Panc1 (cell line): ENCODE results near the gene PDE8B. TPM values are rescaled to one million over a fixed set of nuclear protein-coding genes. Genes with fewer than 3 reads are reported as not detected.

Experiments used
- ATAC-seq: fragments of 200-7000 bp; cut with Tn5 transposase; 2 replicates; pipeline ENCODE4 v1.9.1; 2020; ENCODE audit warnings: mild to moderate bottlenecking, moderate library complexity
- BruUV-seq: library from RNA; stranded (reverse); fragments of 400-500 nt; replicated peaks from 2 replicates; lab custom pipeline; 2021; lab: Mats Ljungman, UMichigan
- CTCF ChIA-PET: fragments of 300-600 bp; sonication (Branson Sonifier 250); formaldehyde crosslinking; loops from one replicate; lab custom pipeline; 2022; ENCODE audit warnings: antibody characterized with exemption; lab: Charles Lee
- POLR2A ChIA-PET: fragments of 300-600 bp; sonication (Branson Sonifier 250); formaldehyde crosslinking; loops from one replicate; lab custom pipeline; 2022; ENCODE audit warnings: antibody characterized with exemption; lab: Charles Lee
- DNase-seq: peaks from one replicate; pipeline ENCODE4 v3.0.0-alpha.2; 2010; ENCODE audit warnings: low read depth, low spot score
- H3K27ac ChIP-seq: 2 replicates; pipeline ENCODE4 v1.5.1; 2011; ENCODE audit warnings: mild to moderate bottlenecking, low read length, inconsistent platforms
- H3K27me3 ChIP-seq: fragments of 200-500 bp; sonication (Bioruptor generic); 2 replicates; pipeline ENCODE4 v1.6.0; 2014; ENCODE audit warnings: low read length, inconsistent platforms; ENCODE audit not compliant: control insufficient read depth, insufficient read depth
- H3K36me3 ChIP-seq: fragments of 200-500 bp; sonication (Bioruptor generic); 2 replicates; pipeline ENCODE4 v1.5.1; 2014; ENCODE audit warnings: inconsistent platforms, mild to moderate bottlenecking, low read length, moderate library complexity; ENCODE audit not compliant: control insufficient read depth, insufficient read depth
- H3K4me1 ChIP-seq: 2 replicates; pipeline ENCODE4 v1.5.1; 2011; ENCODE audit warnings: inconsistent platforms, mild to moderate bottlenecking, low read length, moderate library complexity; ENCODE audit not compliant: control insufficient read depth, insufficient read depth
- H3K4me3 ChIP-seq, 2 experiments: 2 replicates each; pipeline ENCODE4 v1.5.1; 2011 to 2012; ENCODE audit warnings: low read depth in 2 of 2, low read length in 2 of 2, mild to moderate bottlenecking in 2 of 2, inconsistent platforms in 1 of 2, moderate library complexity in 1 of 2
- H3K9me3 ChIP-seq: fragments of 200-500 bp; sonication (Bioruptor generic); 2 replicates; pipeline ENCODE4 v1.5.1; 2014; ENCODE audit warnings: low read depth, mild to moderate bottlenecking, inconsistent platforms, low read length, moderate library complexity; ENCODE audit not compliant: control insufficient read depth, insufficient read depth
- POLR2AphosphoS5 ChIP-seq: IDR thresholded peaks from 2 replicates; pipeline ENCODE4 v1.6.1; 2012; ENCODE audit warnings: mild to moderate bottlenecking, low read depth, low read length, moderate library complexity
- SIN3A ChIP-seq: IDR thresholded peaks from 2 replicates; pipeline ENCODE4 v1.6.1; 2012; ENCODE audit warnings: low read depth, mild to moderate bottlenecking, low read length, moderate library complexity, borderline replicate concordance; ENCODE audit not compliant: insufficient read depth
- TCF7L2 ChIP-seq: IDR thresholded peaks from 2 replicates; pipeline ENCODE4 v1.6.1; 2011; ENCODE audit warnings: mild to moderate bottlenecking, low read depth, low read length, inconsistent platforms
- in situ Hi-C: cut with HindIII; loops from 2 replicates; pipeline ENCODE4 v1.10.0; 2016; ENCODE audit warnings: low sequenced_read_pairs, low pct_unique_long_range_greater_than_20kb
- intact Hi-C: fragments of 100-400 bp; cut with micrococcal nuclease; formaldehyde crosslinking; loops from one replicate; pipeline ENCODE4 v1.10.0; 2022; ENCODE audit not compliant: unreplicated experiment
- total RNA-seq: library from RNA; stranded (reverse); gene quantifications from one replicate; pipeline ENCODE4 v1.2.1, GENCODE V29; 2021; ENCODE audit not compliant: unreplicated experiment
- TF ChIP-seq, protein P1 (sequence below), 2 experiments: IDR thresholded peaks; 2 replicates each; pipeline ENCODE4 v1.6.1; 2011 to 2012; ENCODE audit warnings: low read depth in 2 of 2, control low read depth in 1 of 2, low read length in 1 of 2, mild to moderate bottlenecking in 1 of 2, moderate library complexity in 1 of 2; ENCODE audit not compliant: insufficient read depth in 1 of 2
- TF ChIP-seq, protein P2 (sequence below): fragments of 450-650 bp; IDR thresholded peaks from 2 replicates; pipeline ENCODE4 v1.5.1; 2017; ENCODE audit warnings: mild to moderate bottlenecking

PDE8B gene
- total RNA-seq, 1 experiment from 2014 or later, result 0.62 TPM

DNA sequence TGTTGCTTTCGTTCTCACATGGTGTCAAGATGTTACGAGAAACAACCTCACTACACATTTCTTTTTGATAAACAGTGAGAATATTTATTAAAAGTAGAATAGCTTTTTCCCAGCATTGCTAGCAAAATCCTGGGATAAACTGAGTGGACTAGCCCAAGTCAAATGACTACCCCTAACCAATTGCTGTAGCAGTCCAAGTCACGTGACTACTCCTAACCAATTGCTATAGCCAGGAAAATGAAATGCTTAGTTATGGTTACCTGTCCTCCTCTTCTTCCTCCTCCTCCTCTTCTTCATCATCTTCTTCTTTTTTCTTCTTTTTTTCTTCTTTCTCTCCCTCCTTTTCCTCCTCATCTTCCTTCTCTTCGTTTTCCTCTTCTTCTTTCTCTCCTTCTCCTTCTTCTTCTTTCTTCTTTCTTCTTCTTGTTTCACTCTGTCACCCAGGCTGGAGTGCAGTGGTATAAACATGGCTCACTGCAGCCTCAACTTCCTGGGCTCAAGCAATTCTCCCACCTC is 85.4 kb downstream of the PDE8B start:
- ChIA-PET POLR2A (no interaction called here), CTCF (no interaction called here)
- H3K27me3 ChIP-seq, result peaks cover 9% of the 10 kb centered on the region
- H3K36me3 ChIP-seq, result no peaks in the 10 kb centered on the region
- TF ChIP-seq, protein P1, sequence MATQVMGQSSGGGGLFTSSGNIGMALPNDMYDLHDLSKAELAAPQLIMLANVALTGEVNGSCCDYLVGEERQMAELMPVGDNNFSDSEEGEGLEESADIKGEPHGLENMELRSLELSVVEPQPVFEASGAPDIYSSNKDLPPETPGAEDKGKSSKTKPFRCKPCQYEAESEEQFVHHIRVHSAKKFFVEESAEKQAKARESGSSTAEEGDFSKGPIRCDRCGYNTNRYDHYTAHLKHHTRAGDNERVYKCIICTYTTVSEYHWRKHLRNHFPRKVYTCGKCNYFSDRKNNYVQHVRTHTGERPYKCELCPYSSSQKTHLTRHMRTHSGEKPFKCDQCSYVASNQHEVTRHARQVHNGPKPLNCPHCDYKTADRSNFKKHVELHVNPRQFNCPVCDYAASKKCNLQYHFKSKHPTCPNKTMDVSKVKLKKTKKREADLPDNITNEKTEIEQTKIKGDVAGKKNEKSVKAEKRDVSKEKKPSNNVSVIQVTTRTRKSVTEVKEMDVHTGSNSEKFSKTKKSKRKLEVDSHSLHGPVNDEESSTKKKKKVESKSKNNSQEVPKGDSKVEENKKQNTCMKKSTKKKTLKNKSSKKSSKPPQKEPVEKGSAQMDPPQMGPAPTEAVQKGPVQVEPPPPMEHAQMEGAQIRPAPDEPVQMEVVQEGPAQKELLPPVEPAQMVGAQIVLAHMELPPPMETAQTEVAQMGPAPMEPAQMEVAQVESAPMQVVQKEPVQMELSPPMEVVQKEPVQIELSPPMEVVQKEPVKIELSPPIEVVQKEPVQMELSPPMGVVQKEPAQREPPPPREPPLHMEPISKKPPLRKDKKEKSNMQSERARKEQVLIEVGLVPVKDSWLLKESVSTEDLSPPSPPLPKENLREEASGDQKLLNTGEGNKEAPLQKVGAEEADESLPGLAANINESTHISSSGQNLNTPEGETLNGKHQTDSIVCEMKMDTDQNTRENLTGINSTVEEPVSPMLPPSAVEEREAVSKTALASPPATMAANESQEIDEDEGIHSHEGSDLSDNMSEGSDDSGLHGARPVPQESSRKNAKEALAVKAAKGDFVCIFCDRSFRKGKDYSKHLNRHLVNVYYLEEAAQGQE (IDR thresholded peaks at IDR 0.05; ENCODE audit: insufficient read depth in 1 of 2, low read depth in 2 of 2, low read length in 1 of 2), result no peak
- TF ChIP-seq, protein P2, sequence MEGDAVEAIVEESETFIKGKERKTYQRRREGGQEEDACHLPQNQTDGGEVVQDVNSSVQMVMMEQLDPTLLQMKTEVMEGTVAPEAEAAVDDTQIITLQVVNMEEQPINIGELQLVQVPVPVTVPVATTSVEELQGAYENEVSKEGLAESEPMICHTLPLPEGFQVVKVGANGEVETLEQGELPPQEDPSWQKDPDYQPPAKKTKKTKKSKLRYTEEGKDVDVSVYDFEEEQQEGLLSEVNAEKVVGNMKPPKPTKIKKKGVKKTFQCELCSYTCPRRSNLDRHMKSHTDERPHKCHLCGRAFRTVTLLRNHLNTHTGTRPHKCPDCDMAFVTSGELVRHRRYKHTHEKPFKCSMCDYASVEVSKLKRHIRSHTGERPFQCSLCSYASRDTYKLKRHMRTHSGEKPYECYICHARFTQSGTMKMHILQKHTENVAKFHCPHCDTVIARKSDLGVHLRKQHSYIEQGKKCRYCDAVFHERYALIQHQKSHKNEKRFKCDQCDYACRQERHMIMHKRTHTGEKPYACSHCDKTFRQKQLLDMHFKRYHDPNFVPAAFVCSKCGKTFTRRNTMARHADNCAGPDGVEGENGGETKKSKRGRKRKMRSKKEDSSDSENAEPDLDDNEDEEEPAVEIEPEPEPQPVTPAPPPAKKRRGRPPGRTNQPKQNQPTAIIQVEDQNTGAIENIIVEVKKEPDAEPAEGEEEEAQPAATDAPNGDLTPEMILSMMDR, result no peak
- TF ChIP-seq SIN3A, result no peak
- no peak for TF ChIP-seq TCF7L2
- TF ChIP-seq POLR2AphosphoS5, result no peak
- DNase-seq (no peak), ATAC-seq (no peak)
- no peak overlapping the region for H3K27ac ChIP-seq
- no peak overlapping the region for H3K4me3 ChIP-seq
- intact Hi-C loops (no loop called here), in situ Hi-C loops (no loop called here)
- H3K4me1 ChIP-seq, result no peaks in the 10 kb centered on the region
- no peaks in the 10 kb centered on the region for H3K9me3 ChIP-seq
- no TSS peak for BruUV-seq

DNA sequence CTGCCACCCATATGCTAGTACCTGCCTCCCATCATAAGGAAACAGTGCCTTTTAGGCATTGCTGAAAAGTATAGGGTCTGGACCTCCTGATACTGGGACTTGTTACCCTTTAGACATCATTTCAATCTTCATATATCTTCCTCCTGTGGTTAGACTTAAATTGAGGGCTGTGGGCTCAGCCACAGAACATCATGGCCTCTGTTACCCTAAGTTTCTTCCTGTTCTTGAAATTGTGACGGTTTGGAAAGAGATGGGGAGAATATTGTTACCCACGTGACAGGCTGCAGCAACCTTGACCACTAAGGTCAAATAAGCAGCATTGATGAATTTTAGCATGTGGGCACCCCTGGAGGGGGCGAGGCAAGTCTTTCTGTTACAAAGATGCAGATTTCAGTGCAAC is 87.7 kb downstream of the PDE8B start:
- in situ Hi-C loops, result no loop called here
- no TSS peak for BruUV-seq

More for the DNA sequence above, 87.7 kb downstream of the PDE8B start:
- Histone ChIP-seq H3K27me3 (peaks cover 13% of the 10 kb centered on the region), H3K9me3 (no peaks in the 10 kb centered on the region), H3K27ac (no peak overlapping the region), H3K4me3 (no peak overlapping the region), H3K4me1 (no peaks in the 10 kb centered on the region), H3K36me3 (no peaks in the 10 kb centered on the region)
- no peak for DNase-seq
- TF ChIP-seq SIN3A, result no peak
- TF ChIP-seq, protein P2, result no peak
- POLR2A ChIA-PET, result no interaction called here
- intact Hi-C loops, result no loop called here
- no peak for ATAC-seq
- CTCF ChIA-PET, result no interaction called here
